ENCODE data around the gene HSD17B2. TPM values are rescaled to one million over a fixed set of nuclear protein-coding genes. Genes with fewer than 3 reads are reported as not detected.

HSD17B2 gene
- total RNA-seq, 4 donors from 2014 or later, result 0.22 to 0.29 TPM; not detected in 2

DNA sequence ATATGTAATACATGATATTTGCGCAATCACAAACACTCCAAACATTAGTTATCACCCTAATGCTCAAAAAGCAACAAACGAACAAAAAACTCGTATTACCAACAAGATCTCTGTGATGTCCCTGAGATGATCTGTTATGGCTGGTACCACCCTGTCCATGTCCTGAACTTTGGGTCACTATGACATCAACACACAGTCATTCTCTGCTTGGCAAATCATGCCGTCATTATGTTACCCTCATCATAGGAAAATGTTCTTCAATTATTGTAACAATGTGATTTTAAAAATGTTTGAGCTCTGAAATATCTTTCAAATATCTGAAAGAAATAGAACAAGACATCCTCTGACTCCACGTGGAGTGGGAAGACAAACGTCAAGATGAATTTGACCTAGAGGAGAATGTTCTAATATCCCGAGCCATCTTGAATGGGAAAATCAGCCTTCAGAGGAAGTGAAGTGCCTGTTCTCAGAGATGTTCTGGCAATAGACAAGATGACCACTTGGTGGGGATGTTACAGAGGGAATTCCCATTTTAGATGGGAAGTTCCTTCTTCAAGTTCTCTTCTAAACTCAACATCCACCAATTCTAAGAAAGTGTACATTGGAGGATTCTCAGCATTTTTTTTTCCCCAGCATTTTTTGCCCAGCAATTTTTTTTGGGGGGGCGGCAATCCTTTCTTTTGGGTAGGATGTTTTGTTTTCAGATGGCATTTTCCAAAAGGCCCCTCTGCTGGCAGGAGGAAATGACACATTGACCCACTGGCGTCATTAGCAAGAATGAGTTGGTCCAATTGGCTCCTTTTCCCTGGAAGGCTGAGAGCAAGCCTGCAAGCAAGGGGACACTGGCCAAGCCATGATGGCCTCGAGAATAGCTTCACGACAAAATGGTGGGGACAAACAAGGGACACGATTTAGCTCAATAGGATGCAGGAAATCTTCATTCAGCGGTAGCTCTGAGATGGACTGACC, 3.7 kb upstream of the HSD17B2 start:
- intact Hi-C loops (cut with DNase I; ENCODE audit: low total_unique reads), result no loop called here
- Histone ChIP-seq H3K36me3 (no peaks in the 10 kb centered on the region), H3K9me3 (no peaks in the 10 kb centered on the region), H3K4me1 (no peaks in the 10 kb centered on the region), H3K4me3 (no peak overlapping the region), H3K27ac (no peak overlapping the region), H3K27me3 (no peaks in the 10 kb centered on the region)
- TF ChIP-seq, protein P1, sequence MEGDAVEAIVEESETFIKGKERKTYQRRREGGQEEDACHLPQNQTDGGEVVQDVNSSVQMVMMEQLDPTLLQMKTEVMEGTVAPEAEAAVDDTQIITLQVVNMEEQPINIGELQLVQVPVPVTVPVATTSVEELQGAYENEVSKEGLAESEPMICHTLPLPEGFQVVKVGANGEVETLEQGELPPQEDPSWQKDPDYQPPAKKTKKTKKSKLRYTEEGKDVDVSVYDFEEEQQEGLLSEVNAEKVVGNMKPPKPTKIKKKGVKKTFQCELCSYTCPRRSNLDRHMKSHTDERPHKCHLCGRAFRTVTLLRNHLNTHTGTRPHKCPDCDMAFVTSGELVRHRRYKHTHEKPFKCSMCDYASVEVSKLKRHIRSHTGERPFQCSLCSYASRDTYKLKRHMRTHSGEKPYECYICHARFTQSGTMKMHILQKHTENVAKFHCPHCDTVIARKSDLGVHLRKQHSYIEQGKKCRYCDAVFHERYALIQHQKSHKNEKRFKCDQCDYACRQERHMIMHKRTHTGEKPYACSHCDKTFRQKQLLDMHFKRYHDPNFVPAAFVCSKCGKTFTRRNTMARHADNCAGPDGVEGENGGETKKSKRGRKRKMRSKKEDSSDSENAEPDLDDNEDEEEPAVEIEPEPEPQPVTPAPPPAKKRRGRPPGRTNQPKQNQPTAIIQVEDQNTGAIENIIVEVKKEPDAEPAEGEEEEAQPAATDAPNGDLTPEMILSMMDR (IDR thresholded peaks at IDR 0.05 in 4 of 5, conservative IDR thresholded peaks at IDR 0.05 in 1 of 5), result no peak
- TF ChIP-seq POLR2A (IDR thresholded peaks at IDR 0.05), result no peak
- DNase-seq (no peak), ATAC-seq (no peak)
- in situ Hi-C loops (cut with MboI; ENCODE audit: low sequenced_read_pairs in 4 of 4), result no loop called here

DNA sequence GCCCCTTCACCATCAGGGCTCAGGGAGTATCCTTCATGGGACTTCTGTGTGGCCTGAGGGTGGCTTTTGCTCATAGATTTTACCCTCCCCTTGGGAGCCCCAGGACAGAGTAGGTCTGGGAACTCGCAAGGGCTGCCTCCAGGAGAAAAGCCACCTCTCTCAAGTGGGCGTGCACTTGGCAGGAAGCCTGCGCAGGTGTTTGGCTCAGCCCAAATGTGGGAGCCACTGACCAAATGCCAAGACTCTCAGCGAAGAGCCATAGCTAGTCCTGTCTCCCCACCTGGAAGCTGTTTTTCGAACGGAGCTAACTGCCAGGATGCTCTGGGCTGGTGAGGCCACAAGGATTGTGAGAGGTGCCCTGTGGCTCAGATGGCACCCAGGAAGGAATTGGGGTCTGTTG, 2.0 kb upstream of the HSD17B2 start:
- no peak for TF ChIP-seq POLR2A (IDR thresholded peaks at IDR 0.05)
- TF ChIP-seq, protein P1 (IDR thresholded peaks at IDR 0.05 in 4 of 5, conservative IDR thresholded peaks at IDR 0.05 in 1 of 5), result no peak
- no peak overlapping the region for H3K4me3 ChIP-seq
- H3K27ac ChIP-seq, result no peak overlapping the region
- no peaks in the 10 kb centered on the region for H3K27me3 ChIP-seq
- no peaks in the 10 kb centered on the region for H3K4me1 ChIP-seq
- no peak for ATAC-seq
- no peaks in the 10 kb centered on the region for H3K36me3 ChIP-seq
- intact Hi-C loops (cut with DNase I; ENCODE audit: low total_unique reads) (no loop called here), in situ Hi-C loops (cut with MboI; ENCODE audit: low sequenced_read_pairs in 4 of 4) (no loop called here)
- DNase-seq, result no peak
- no peaks in the 10 kb centered on the region for H3K9me3 ChIP-seq

DNA sequence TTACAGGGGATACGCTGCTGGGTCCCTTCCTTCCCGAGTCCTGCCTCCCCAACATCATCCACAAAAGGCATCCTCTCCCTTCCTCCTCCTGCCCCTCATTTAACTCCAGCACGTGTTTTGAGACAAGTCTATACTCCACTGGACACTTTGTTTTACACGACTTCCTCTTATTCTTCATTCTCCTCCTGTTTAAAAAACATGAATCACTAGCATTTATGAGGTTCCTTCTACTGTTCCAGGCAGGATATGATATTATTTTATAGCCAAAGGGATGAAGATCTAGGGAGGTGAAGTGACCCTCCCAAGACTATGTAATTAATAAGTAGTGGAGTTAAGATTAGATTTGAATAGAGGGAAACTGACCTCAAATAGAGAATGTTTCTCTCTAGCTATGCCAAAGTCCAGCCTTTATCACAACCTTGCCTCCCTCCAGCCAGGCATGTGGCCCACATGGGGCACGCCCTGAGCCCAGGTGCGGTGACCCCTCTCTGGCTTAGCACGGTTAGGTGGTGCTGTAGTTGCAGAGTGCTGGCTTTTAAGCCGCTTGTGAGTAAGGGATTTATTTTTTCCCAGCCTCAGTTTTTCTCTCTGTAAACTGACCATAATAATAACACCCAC, 1.3 kb upstream of the HSD17B2 start:
- Histone ChIP-seq H3K36me3 (no peaks in the 10 kb centered on the region), H3K27ac (no peak overlapping the region), H3K4me1 (no peaks in the 10 kb centered on the region), H3K4me3 (no peak overlapping the region), H3K9me3 (no peaks in the 10 kb centered on the region), H3K27me3 (no peaks in the 10 kb centered on the region)
- no peak for DNase-seq
- in situ Hi-C loops (cut with MboI; ENCODE audit: low sequenced_read_pairs in 4 of 4), result no loop called here
- no peak for ATAC-seq
- TF ChIP-seq, protein P1 (IDR thresholded peaks at IDR 0.05 in 4 of 5, conservative IDR thresholded peaks at IDR 0.05 in 1 of 5), result no peak
- no peak for TF ChIP-seq POLR2A (IDR thresholded peaks at IDR 0.05)
- intact Hi-C loops (cut with DNase I; ENCODE audit: low total_unique reads), result no loop called here

GRCh38 chr16:82037251-82037650, 2.2 kb downstream of the HSD17B2 start:
- intact Hi-C loops (cut with DNase I; ENCODE audit: low total_unique reads), result no loop called here

More at GRCh38 chr16:82037251-82037650, 2.2 kb downstream of the HSD17B2 start:
- in situ Hi-C loops (cut with MboI; ENCODE audit: low sequenced_read_pairs in 4 of 4), result no loop called here
- Histone ChIP-seq H3K4me1 (no peaks in the 10 kb centered on the region), H3K27me3 (no peaks in the 10 kb centered on the region), H3K36me3 (no peaks in the 10 kb centered on the region), H3K9me3 (no peaks in the 10 kb centered on the region), H3K4me3 (no peak overlapping the region), H3K27ac (no peak overlapping the region)
- TF ChIP-seq, protein P1 (IDR thresholded peaks at IDR 0.05 in 4 of 5, conservative IDR thresholded peaks at IDR 0.05 in 1 of 5), result no peak
- TF ChIP-seq POLR2A (IDR thresholded peaks at IDR 0.05), result no peak
- DNase-seq (no peak), ATAC-seq (no peak)

All from gastrocnemius medialis (tissue), 4 donors.